Bronchial epithelial cell (primary cell): ENCODE results near the gene SNX9. TPM values are rescaled to one million over a fixed set of nuclear protein-coding genes. Genes with fewer than 3 reads are reported as not detected.

Source experiments
- DNase-seq: peaks from one replicate; pipeline ENCODE4 v3.0.0-alpha.2; 2010; ENCODE audit warnings: low read depth
- FAIRE-seq: peaks from 2 replicates; lab custom pipeline; 2011; peaks lifted over from hg19 to GRCh38; lab: Jason Lieb, UNC
- H3K27me3 ChIP-seq: 2 replicates; pipeline ENCODE4 v1.5.1; 2011; ENCODE audit warnings: low read length; ENCODE audit not compliant: control insufficient read depth, insufficient read depth
- H3K36me3 ChIP-seq: 2 replicates; pipeline ENCODE4 v1.5.1; 2011; ENCODE audit warnings: low read length; ENCODE audit not compliant: control insufficient read depth, insufficient read depth
- H3K4me3 ChIP-seq: 2 replicates; pipeline ENCODE4 v1.5.1; 2011; ENCODE audit warnings: mild to moderate bottlenecking, low read depth, low read length, control low read depth
- CTCF ChIP-seq: IDR thresholded peaks from 2 replicates; pipeline ENCODE4 v1.5.1; 2011; ENCODE audit warnings: mild to moderate bottlenecking, moderate library complexity, low read length, control low read depth, inconsistent platforms; ENCODE audit not compliant: insufficient read depth, severe bottlenecking
- total RNA-seq: library from RNA; depleted of rRNA; stranded (reverse); fragments of >200 nt; gene quantifications from 2 replicates; pipeline ENCODE4 v1.2.1, GENCODE V29; 2014

Gene SNX9
- total RNA-seq, 1 donor from 2014 or later, result 26.6 TPM

- H3K27me3 ChIP-seq, result no peaks in the 10 kb centered on the region
- H3K36me3 ChIP-seq, result peaks cover 5% of the 10 kb centered on the region
- DNase-seq (no peak), FAIRE-seq (no peak)
- H3K4me3 ChIP-seq, result no peak overlapping the region
- no peak for TF ChIP-seq CTCF
Observed at GRCh38 chr6:157909282-157909664, 86.2 kb downstream of the SNX9 start.

GRCh38 chr6:157911278-157911677 lies 88.2 kb downstream of the SNX9 start:
- TF ChIP-seq CTCF, result no peak
- no peak overlapping the region for H3K4me3 ChIP-seq
- no peaks in the 10 kb centered on the region for H3K27me3 ChIP-seq
- DNase-seq, result no peak
- no peak for FAIRE-seq
- H3K36me3 ChIP-seq, result peaks cover 7% of the 10 kb centered on the region

GRCh38 chr6:157911786-157912185 lies 88.7 kb downstream of the SNX9 start:
- FAIRE-seq, result no peak

GRCh38 chr6:157912326-157912725 lies 89.3 kb downstream of the SNX9 start:
- no peak for TF ChIP-seq CTCF
- Histone ChIP-seq H3K4me3 (no peak overlapping the region), H3K36me3 (peaks cover 7% of the 10 kb centered on the region), H3K27me3 (no peaks in the 10 kb centered on the region)
- no peak for FAIRE-seq
- no peak for DNase-seq

More at GRCh38 chr6:157911786-157912185, 88.7 kb downstream of the SNX9 start:
- no peak for DNase-seq
- Histone ChIP-seq H3K27me3 (no peaks in the 10 kb centered on the region), H3K4me3 (no peak overlapping the region), H3K36me3 (peaks cover 7% of the 10 kb centered on the region)
- TF ChIP-seq CTCF, result no peak

- DNase-seq, result no peak
- no peak overlapping the region for H3K4me3 ChIP-seq
- no peaks in the 10 kb centered on the region for H3K27me3 ChIP-seq
- FAIRE-seq, result no peak
- TF ChIP-seq CTCF, result no peak
- H3K36me3 ChIP-seq, result peaks cover 16% of the 10 kb centered on the region
Observed at GRCh38 chr6:157921685-157922367, 98.8 kb downstream of the SNX9 start.

- FAIRE-seq, result no peak
- DNase-seq, result no peak
- Histone ChIP-seq H3K27me3 (no peaks in the 10 kb centered on the region), H3K36me3 (peaks cover 24% of the 10 kb centered on the region), H3K4me3 (no peak overlapping the region)
- no peak for TF ChIP-seq CTCF
Observed at GRCh38 chr6:157925771-157926170, 102.7 kb downstream of the SNX9 start.
